GM04504 (cell line): ENCODE data around the gene MBTPS1.
"Not testable (repeated sequence)": the region's sequence is repeated elsewhere in the genome, so short reads cannot be mapped to it uniquely, and the experiment has no call there.

Experiments
- DNase-seq: peaks from one replicate; pipeline ENCODE4 v3.0.0-alpha.2; 2012; ENCODE audit warnings: low read depth

The MBTPS1 gene

DNA sequence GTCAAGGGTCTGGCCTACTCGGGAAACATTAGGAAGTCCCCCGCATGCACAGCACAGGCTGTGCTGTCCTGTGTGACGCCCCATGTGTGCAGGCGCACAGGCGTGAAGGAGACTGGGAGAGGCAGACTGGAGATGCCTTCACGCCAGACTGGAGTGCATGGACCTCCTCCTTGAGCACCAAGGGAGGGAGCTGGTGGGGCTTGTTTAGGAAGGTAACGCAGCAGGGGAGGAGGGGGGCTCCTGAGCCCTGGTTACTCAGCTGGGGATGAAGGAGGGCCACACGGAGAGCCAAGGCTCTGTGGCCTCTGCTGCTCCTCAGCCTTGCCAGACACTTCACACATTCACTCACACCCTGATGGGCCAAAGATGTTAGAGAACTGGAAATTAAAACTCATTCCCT, 20.5 kb upstream of the MBTPS1 start:
- DNase-seq = no peak

DNA sequence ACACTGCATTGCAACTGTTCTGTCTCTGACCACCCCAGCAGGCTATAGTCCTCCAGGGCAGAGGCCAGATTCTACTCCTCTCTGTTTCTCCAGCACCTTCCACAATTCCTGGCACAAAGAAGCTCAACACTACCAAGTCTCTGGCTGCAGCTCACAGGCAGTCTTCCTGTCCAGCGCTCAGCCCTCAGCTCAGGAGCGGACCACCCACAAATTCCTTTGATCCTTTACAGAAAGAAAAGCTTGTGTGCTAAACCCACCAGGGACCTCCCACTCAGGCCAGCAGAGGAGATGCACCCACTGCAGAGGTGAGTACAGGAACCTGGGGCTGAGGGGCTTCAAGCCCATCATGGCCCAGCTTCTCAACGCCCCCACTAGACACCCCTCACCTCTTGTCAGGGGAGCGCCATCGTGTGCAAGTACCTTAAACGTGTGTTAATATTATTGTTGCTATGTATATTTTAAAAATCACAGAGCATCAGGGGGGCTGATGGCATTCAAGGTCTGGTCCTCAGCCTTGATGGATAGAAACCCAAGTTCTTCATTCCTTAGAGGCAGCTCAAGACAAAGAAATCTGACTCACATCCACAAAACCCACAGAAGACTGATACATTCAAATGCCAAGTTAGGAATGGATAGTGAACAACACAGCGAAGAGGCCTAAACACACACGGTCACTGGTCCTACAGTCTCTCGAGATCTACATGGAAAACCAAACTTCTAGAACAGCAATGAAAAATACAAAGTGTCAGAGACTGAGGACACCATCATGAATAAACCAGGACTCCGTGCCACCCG, 19.8 kb upstream of the MBTPS1 start:
- DNase-seq = no peak

DNA sequence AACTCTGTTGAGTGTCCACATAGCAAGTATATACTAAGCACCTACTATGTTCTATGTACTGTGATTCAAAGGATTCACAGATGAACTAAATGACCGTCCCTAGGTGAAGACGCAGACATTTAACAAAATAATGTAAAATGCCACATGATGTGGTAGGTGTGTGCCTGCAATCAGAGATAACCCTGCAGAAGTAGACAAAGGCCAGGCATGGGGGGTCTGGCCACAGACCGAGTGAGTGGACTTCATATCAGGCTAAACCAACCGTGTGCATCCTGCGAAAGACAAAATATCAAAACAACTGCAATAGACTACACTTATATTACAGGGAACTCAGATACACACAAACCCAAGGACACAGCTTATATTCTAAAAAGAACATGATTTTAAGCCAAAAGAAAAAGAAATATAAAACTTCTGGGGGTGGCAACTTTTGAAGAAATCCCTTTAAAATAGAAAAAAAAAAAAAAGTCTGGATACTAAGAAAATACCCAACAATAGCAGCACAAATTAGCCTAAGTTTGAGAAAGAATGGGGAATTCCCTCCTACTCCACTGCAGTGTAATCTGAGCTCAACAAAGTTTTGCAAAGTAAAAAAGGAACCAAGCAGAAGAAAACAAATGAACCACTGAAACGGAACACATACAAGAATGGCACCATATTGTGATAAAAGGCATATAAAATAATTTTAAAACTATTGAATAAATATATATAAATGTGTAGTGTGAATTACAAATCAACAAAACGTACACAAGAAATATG, 16.0 kb upstream of the MBTPS1 start:
- no peak for DNase-seq

DNA sequence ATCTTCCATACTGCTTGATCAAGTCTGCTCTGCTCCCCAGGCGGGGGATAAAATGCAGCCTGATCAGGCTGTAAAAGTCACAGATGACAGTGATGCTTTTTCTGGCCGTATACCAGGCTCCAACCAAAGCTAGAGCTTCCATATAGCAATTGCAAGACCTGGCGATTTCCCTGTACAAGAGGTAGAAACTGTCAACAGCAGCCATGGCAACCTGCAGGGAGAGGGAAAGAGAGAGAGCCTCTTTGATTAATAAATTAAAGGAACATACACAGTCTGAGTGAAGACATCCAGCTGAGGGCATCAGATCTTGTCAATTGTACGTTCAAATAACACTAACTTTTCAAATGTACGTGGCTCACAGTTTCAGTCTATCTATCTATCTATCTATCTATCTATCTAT, 14.4 kb upstream of the MBTPS1 start:
- DNase-seq = no peak

DNA sequence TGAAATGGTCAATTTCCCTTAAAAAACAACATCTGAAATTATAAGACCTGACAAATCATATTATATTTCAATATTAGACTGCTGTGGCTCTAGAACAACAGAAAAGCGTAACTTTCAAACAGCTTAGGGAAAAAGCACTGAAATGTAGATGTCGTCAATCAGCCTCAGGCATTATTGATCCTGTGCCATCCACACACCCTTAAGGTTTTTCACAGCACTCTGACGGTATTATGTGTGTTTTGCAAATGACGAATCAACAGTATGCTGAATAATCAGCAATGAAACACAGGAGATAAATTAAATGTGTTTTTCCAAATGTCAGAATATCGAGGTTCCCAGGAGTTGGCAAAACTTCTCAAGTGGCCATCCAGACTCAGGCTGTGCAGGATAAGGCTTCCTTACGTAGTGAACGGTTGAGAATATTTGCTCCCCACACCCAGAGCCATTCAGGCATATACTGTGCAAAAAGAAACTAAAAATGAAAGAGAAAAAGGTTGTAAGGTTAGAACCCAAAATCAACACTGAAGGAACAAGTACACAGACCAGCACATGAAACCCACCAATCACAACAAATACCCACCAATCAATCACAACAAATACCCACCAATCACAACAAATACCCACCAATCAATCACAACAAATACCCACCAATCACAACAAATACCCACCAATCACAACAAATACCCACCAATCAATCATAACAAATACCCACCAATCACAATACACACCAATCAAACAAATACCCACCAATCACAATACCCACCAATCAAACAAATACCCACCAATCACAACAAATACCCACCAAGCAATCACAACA, 7.7 kb upstream of the MBTPS1 start:
- DNase-seq = no peak

DNA sequence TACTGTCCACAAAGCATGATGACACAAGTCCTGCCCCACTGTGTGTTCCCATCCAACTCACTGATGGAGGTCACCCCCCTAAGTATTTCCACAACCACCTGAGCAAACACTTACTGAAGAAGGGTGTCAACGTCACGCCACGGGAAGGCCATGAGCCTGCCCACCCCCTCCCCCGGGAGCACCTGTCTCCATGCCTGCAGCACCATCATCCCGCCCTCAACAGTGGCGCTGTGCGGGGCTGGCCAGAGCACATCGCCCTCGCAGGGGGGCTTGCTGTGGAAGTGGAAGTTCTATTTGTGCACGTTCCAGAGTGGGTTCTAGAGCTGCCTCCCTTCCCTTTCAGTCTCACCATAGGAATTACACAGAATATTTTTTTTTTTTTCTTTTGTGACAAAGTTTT, 4.3 kb upstream of the MBTPS1 start:
- DNase-seq = no peak

DNA sequence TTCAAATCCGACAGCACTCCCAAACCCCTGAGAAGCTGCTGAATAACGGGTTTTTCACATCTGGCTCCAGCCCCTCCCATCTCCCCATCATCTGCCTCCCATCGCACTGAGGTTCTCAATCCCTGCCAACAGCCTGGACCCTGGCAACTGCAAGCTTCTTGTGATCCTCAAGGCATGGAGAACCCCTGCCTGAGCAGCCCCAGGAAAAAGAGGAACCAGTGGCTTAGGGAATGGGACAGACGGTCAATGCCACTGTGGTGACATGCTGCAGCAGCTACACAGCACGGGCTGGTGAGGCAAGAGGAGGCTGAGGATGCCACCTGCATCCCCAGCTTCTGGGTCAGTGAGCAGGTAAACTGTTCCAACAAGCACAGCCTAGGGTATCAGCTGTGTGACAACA, 3.3 kb upstream of the MBTPS1 start:
- no peak for DNase-seq

GRCh38 chr16:84119368-84119767, 2.6 kb upstream of the MBTPS1 start:
- DNase-seq = no peak

GRCh38 chr16:84118315-84118714, 1.6 kb upstream of the MBTPS1 start:
- not testable (repeated sequence) for DNase-seq

GRCh38 chr16:84117494-84117843, 727 bp upstream of the MBTPS1 start:
- no peak for DNase-seq

- DNase-seq = no peak
Observed at GRCh38 chr16:84115919-84116719, 623 bp downstream of the MBTPS1 start.

- DNase-seq = not testable (repeated sequence)
Observed at GRCh38 chr16:84111949-84112348, 4.8 kb downstream of the MBTPS1 start.

DNA sequence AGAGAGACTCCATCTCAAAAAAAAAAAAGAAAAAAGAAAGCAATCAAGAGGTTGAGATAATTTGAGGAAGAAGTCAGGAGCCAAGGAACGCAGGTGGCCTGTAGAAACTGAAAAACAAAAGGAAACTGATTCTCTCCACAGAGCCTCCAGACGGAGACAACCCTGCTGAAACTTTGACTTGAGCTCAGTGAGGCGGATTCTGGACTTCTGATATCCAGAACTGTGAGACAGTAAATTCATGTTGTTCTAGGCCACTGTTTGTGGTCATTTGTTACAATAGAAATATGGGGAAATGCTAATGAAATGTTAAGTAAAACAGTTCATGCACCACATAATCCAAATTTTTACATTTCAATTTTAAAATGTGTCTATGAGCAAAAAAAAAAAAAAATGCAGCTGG, 5.2 kb downstream of the MBTPS1 start:
- no peak for DNase-seq

- DNase-seq = no peak
Observed at GRCh38 chr16:84110527-84110926, 6.2 kb downstream of the MBTPS1 start.

- DNase-seq = no peak
Observed at GRCh38 chr16:84109598-84110335, 7.0 kb downstream of the MBTPS1 start.

DNA sequence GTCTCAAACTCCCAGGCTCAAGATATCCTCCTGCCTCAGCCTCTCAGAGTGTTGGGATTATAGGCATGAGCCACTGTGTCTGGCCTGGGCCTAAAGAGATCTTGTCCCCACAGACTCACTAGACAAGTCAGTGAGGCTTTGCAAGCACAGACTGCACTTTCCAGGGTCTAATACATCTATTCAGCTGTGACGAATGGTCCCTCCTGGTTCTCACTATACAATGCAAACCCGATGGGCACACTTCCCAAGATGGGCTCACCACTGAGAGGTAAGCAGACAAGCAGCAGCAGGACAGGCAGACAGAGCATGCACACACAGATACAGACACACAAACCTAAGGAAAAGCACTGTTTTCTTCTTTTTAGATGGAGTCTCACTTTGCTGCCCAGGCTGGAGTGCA, 8.8 kb downstream of the MBTPS1 start:
- DNase-seq = no peak

GRCh38 chr16:84105948-84106740, 10.6 kb downstream of the MBTPS1 start:
- no peak for DNase-seq

GRCh38 chr16:84105301-84105815, 11.4 kb downstream of the MBTPS1 start:
- DNase-seq = no peak

DNA sequence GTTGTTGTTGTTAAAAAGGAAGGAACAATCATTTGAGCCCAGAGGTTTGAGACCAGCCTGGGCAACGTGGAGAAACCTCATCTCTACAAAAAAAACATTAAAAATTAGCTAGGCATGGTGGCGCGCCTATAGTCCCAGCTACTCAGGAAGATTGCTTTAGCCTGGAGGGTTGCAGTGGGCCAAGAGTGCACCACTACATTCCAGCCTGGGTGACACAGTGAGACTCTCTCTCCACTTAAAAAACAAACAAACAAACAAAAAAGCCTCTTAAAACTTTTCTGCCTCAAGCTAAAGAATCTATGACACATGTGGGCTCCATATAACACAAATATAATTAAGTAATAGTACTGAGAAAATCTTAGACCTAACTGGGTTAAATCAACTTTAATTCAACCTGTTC, 12.5 kb downstream of the MBTPS1 start:
- DNase-seq = no peak

DNA sequence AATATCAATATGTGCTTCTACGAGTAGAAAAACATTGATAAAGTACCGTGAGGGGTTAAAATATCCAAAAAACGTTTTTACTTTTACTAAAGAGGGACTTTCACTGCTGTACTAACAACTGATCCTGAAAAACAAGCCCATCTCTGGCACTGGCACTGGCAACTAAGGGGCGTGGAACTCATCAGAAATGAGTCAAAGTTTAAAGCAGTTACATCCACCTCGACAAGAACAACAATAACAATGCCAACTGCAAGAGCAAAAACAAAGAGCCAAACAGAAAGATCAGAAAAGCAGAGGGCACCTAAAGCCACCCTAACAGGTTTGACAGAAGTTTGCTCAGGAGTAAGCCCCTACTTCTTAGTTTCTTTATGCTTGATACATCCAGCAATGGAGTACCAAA, 13.1 kb downstream of the MBTPS1 start:
- no peak for DNase-seq
